NCI-H187 (cell line): Measurements from ENCODE around the gene HSPA8.
A peak's percentile ranks its signal among the peaks of the same experiment; 100 is the strongest.
"Not testable (repeated sequence)": the region's sequence is repeated elsewhere in the genome, so short reads cannot be mapped to it uniquely, and the experiment has no call there.

ENCODE experiments used
- DNase-seq, 2 experiments: peaks; one replicate each; lab custom pipeline; 2025; lab: John Stamatoyannopoulos, UW

The HSPA8 gene

DNA sequence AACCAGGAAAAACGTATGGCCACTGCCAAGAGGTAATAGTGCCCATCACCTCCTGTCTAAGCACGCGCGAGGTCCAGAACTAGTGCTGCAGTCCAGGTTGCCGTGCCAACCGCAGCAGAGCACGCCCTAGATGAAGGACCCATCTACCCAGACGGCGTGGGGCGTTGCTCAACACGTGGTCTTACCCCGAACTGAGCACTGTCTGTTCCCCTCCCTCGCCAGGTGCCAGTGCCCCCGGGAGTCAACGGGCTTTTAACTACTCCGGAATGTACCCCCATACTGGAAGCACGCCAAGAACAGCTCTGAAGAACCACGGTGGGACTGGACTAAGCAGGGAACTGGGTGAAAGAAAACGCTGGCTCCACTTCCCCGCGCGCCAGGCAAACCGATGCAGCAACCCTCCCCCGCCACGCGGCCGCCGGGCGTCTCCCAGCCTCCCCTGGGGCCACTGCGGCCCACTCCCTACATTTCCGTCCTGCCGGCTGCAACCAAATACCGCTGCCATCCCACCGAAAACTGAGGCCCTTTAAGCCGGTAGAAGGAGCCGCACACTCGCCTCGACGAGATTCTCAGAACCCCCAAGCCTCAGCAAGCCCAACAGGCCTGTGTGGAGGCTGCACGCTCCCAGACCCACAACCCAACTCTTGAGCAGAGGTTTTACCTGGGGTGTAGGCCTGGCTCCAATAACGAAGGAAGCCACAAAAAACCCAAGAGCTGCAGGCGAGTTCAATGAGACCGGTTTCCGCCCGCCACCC lies at the start of gene HSPA8:
Gene HSPA8 (minus strand): TSS at position 734 of the 755 bp plus-strand sequence. CDS start 812 bp downstream, outside the sequence.
- DNase-seq = no peak

DNA sequence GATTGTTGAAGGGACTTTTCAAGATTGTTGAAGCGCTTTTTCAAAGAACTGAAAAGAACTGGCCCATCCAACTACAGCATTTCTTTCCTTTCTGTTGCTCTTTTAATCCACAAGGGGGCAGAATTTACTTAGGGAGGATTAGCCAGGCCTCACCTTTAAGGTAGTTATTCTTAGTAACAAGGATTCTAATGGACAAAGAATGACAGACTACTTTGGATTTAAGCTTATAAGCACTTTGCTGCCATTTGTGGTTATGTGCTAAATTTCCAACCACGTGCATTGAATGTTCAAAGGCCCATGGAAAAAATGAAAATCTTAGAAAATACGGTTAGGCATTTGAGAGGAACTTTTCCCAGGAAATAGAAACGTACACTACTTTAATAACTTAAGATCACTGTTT lies 49.5 kb upstream of the HSPA8 start:
- DNase-seq = peak in 1 of 2 experiments; percentile 13

DNA sequence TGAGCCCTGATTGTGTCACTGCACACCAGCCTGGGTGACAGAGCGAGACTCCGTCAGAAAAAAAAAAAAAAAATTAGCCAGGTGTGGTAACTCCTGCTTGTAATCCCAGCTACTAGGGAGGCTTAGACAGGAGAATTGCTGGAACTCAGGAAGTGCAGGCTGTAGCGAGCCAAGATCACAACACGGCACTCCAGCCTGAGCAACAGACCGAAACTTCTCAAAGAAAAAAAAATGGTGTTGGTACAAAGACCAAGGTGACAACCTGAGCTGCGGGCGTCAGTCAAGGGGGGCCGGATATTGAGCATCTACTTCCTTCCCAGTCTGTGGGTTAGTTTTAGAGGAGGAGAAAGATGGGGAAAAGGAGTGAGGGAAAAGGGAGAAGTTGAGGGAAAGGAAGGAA lies 48.5 kb upstream of the HSPA8 start:
- DNase-seq = no peak

DNA sequence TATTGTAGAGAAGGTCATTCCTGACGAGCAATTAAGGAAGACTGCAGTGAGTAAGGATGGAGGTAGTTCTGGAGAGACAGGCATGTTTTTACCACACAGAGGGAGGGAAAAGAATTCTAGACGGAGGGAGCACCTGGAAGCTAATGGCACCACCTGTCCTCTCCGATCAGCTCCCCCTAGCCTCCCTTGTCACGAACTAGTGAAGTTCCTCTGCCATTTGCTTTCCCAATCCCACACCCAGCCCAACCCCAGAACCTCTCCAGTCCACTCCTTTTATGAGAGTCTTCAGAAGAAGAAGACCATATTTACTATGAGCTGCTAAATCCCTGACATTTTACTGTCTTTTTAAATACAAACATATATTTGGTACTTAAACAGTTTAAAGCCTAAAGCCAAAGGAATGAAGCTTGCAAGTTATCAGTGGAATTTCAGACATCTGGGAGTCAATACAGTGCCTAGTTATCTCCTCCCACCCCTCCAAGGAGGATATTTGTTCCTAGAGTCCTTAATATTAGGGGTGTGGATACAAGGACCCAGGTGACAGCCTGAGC lies 46.1 kb upstream of the HSPA8 start:
- DNase-seq = no peak

DNA sequence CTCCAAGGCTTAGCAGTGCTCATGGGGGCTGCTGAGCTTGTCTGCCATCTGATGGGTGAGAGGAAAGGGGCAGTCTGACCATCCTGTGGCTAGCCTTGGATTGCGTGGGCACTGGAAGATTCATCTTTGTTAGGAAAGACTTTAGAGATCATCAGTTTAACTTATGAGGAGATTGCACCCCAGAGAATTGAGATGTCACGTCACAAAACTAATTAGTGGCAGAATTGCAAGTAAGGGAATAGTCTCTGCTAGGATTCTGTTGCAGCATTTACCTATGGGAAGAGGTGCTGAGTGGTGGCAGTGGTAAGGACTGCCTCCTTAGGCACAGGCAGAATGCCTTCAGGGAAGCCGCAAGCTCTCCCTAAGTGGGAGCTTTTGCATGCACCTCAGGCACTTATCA lies 42.8 kb upstream of the HSPA8 start:
- no peak for DNase-seq

DNA sequence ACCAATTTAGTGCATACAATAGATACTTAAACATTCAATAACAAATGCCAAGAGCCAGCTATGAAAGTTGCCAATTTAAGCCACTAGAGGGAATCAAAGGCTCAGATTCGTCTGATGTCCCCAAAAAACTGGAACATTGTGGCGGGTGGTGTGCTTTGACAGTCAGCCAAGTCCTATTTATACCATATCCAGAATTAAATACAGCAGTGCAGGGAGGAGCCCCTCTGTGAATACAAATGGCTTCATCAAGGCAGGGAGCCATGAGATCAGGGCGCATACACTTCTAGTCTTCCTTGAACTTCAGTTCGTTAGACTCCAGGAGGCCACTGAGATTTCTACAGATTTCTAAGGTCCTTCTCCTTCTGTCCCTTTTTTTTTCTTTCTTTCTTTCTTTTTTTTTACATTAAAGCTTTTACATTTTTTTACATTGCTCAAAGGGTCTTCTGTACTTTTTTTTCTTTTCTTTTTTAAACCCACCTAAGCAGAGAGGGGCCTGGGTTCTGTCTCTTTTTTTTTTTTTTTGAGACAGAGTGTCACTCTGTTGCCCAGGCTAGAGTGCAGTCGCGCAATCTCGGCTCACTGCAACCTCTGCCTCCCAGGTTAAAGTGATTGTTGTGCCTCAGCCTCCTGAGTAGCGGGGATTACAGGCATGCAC lies 41.5 kb upstream of the HSPA8 start:
- DNase-seq = peak in 1 of 2 experiments; percentile 4

DNA sequence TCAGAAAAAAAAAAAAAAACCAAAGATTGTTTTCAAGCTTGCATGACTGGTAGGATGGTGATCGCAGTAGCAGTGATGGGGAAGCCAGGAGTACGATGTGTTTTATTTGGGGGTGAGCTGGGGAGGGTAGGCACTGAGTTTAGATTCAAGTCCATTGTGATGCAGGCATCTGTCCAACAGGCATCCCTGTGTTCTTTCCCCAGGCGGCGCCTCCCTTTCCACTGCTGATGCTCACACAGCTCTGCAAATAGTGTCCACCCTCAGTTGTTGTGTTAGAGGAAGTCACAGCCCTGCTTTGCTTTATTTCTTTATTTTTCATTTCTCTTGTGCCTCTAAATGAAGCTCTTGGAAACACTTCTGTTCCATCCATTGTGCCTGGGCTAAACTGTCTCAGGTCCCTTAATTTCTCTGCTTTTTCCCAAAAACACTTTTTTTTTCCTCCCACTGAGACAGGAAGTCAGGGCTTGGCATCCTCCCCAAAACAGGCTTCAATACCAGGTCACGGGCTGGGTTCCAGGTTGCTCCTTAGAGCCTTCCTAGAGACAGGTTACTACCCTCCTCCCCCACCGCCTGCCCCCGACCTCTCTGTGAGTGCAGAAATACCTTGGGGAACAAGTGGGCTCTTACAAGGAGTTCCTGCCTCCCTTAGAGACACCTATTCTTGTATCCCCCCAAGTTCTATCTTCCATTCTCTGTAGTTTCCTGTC lies 38.6 kb upstream of the HSPA8 start:
- no peak for DNase-seq

DNA sequence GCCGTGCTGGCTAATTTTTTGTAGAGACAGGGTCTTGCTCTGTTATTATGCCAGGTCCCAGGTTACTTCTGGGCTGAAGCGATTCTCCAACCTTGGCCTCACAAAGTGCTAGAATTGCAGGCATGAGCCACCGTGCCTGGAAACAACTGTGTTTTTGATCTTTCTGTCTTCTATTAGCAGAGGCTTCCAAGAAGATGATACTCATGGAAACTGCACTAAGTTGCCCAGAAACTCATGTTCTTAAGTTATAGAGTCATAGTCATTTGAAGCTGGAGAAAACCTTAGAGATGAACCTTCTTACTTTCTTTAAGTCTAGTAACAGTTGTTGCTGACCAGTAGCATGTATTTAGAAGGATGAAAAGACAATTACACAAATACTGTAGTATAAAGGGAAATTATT lies 37.1 kb upstream of the HSPA8 start:
- DNase-seq = no peak

DNA sequence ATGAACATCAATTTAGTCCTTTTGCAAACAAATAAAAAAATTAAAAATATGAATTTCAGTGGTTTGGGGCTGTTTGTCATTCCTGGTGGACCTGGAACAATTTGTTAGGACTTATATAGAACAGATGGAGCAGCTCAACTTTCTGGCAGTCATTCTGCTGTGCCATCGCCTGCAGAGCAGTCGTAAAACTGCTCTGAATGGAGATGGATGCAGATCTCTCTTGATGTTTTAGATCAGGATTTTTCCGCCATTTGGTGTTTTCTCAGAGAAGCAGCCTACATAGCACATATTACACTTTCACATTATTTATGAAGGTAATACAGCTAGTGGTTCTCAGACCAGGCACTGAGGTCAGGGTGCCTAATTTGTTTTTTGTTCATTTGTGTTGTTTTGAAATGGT lies 31.8 kb upstream of the HSPA8 start:
- no peak for DNase-seq

DNA sequence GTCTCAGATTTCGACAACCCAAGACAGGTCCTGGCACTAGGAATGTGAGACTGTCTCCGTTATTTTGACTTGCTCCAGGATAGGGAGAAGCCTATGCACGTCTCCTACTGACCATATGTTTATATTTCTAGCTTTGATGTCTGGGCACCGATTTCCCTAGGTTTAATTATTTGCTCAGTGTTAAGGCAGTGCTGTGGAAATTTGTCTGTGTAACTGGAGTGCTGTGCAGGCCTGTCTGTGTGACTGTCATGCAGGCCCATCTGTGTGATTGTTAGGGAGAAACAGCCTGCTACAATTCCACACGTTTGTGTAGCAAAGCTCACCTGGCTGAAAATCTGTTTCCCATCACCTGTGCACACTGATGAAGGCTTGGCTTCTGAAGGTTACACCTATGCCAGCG lies 29.6 kb upstream of the HSPA8 start:
- DNase-seq = no peak

DNA sequence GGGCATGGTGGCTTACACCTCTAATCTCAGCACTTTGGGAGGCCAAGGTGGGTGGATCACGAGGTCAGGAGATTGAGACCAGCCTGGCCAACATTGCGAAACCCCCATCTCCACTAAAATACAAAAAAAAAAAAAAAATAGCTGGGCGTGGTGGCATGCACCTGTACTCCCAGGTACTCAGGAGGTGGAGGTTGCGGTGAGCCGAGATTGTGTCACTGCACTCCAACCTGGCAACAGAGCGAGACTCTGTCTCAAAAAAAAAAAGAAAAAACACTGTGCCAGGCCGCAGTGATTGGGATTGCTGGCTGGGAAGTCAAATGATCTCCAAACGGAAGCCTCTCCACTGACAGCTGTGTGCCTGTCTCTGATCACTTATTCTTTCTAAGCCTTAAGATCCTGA lies 28.2 kb upstream of the HSPA8 start:
- not testable (repeated sequence) for DNase-seq

DNA sequence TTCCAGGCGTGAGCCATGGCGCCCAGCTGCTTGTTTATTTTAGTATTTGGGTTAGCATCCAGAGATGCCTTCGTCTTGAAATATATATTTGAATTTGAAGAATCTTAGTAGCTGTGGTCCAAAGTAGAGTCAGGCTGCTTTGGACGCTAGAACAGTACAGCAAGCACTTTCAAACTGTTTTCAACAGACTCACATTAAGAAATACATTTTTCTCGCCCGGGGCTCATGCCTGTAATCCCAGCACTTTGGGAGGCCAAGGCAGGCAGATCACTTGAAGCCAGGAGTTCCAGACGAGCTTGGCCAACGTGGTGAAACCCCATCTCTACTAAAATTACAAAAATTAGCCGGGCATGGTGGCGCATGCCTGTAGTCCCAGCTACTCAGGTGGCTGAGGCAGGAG lies 27.0 kb upstream of the HSPA8 start:
- DNase-seq = not testable (repeated sequence)

DNA sequence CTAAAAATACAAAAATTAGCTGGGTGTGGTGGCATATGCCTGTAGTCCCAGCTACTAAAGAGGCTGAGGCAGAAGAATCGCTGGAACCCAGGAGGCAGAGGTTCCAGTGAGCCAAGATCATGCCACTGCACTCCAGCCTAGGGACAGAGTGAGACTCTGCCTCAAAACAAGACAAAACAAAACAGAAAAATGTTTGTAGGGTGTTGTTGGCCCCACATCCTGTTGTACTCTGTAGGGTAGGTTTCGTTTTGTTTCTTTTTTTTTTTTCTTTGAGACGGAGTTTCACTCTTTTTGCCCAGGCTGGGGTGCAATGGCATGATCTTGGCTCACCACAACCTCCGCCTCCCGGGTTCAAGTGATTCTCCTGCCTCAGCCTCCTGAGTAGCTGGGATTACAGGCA lies 25.7 kb upstream of the HSPA8 start:
- DNase-seq = not testable (repeated sequence)

DNA sequence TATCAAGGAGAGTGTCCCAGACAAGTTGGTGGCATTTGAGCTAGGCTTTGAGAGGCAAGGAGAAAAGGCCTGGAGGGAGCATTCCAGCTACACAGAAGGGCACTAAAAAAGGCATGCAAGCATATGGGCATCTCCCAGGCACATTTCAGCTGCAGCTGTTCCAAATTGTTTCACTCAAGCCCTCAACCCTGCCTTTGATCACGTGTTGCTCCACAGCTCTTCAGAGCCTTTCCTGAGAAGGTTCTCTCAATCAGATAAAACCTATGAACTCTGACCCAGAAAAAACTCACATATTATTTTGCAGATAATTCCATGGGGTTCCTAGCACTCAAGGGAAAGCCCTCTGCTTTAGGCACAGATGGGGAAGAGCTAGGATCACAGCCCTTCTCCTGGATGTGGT lies 24.4 kb upstream of the HSPA8 start:
- no peak for DNase-seq

DNA sequence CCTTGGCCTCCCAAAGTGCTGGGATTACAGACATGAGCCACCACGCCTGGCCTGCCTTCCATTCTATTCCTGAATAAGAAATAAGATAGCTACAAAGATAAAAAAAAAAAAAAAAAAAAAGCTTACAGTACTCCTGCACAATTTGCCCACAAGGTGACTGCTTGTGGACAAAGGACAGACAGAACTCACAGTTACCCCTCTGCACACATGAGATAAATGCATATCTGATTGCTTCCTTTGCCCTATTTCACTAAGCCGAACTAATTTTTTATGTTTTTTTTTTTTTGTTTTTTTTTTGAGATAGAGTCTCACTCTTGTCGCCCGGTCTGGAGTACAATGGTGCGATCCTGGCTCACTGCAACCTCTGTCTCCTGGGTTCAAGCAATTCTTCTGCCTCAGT lies 23.6 kb upstream of the HSPA8 start:
- DNase-seq = no peak

DNA sequence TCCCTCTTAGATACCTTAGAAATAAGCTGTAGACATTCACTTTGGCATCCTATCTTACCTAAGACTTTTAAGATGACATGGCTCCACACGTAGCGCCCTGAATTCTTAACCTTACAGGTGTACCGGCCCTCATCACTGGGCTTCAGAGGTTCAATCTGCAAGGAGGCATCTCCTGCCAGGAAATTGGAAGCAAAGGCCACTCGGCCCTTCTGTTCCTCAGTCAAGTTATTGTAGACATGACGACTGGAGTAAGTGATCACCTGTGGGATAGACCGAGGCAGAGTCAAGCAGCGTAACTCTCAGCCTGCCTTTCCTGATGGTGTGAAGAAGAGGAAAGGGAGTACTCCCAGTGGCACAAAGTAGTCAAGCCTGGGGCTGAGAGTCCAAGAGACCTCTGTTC lies 22.5 kb upstream of the HSPA8 start:
- no peak for DNase-seq

DNA sequence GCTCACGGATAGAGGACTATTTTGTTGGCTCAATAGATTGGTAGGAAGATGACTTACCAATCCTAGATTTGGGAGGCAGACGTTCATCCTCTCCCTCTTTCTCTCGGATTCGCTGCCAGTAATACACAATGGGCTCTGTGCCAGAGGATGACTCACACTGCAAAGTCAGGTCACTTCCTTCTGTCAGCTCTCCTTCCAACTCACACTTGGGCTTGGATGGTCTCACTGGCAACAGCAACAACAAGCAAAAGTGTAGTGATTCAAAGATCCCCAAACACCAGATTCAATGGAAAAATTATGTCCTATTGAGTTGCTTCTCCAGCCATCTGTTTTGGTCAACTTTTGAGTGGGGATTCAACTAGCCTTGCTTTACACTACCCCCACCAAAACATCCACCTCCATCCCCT lies 21.7 kb upstream of the HSPA8 start:
- DNase-seq = no peak

DNA sequence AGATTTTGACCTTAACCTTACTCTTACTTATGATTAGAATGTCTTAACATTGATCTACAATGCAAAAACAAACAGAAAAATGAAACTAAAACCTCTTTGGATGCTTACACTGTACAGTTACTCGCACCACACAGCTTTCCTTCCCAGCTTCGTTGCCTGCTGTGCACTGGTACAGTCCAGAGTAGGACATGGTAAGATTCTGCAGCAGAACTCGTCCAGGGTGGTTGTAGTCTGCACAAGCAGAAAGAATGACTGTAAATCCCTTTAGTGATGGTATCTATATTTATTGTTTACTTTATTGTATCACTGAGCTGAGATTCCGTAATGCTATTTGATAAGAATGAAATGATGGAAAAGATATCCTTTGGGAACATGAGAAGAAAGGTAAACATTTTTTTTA lies 21.0 kb upstream of the HSPA8 start:
- no peak for DNase-seq

DNA sequence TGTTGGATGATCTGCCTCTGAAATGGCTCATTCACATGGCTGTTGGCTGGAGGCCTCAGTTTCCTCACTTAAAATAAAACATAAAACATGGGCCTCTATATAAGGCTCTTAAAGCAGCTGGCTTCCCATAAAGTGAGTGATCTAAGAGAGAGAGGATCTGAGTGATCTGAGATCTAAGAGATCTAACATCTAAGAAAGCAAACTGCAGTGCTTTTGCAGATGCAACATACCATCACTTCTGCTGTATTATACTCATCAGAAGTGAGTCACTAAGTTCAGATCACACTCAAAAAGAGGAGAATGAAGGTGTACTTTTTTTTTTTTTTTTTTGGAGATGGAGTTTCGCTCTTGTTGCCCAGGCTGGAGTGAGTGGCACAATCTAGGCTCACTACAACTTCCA lies 18.1 kb upstream of the HSPA8 start:
- no peak for DNase-seq

DNA sequence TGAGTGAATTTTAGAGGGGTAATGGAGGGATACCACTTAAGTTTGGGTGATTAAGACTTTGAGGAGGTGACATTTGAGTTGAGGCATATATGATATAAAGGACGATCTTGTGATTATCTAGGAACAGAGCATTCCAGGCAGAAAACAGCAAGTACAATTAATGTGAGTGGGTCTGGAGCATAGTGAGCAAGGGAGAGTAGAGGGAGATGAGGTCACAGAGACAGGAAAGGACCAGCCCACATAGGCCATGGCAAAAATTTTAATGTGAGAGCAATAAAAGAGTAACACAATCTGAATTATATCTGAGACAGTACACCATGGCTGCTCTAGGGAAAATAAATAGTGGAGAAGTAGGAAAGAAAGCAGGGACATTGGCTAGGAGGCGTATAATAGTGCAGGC lies 14.5 kb upstream of the HSPA8 start:
- no peak for DNase-seq

DNA sequence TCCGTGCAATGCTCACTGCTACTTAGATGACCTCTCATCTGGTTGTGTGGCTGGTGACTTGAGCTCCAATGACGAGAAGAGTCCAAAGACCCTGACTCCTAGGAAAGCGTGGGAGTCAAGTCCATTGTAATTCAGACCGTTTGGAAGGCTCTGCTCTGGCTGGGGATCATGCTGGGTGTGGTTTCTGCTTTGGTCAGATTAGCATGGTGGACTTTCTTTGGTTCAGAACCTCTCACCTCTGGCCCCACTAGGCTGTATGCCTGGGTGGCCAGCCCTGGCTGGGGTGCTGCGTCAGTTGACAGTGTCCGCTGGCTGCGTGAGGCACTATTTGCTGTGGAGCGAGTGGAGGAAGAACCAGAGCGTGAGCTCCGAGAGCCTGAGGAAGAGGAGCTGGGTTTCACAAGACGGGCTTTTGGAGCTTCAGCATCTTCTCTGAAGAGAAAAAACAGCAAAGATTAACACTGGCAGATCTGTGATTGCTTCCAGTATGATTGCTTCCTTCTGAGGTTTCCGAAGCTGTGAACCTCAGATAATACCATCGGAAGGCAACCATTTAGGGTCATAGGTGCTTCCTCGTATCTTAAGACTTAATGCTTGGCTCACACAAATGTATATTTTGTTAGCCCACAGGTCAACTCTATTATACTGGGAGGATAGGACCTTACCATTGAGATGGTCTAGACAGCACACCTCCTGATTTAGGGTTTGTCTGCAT lies 11.6 kb upstream of the HSPA8 start:
- no peak for DNase-seq

DNA sequence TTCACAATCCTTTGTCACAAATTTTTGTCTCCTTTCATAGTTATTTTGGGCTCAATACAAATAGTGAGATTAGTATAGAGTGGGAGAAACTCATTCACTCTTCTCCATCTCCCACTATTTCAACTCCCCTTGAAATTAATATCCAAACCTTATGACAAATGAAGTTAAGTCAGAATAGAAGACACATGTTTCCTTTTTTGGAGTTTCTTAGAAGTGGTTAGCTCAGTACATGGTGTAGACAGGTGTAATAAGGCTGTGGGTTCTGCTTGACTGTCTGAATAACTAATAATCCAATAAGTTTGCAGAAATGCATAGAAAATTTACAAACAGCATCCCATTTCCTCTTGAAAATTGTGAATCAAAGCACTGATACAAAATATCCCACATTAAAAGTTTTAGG lies 10.8 kb upstream of the HSPA8 start:
- DNase-seq = no peak
